ENCODE data around the gene C7orf57.

C7orf57 gene

GRCh38 chr7:48011951-48012350 lies 23.4 kb upstream of the C7orf57 start:
- no peak for DNase-seq (ENCODE audit: low spot score)
- no peak overlapping the region for H3K4me3 ChIP-seq (ENCODE audit: severe bottlenecking)
- TF ChIP-seq CTCF (IDR thresholded peaks at IDR 0.05; ENCODE audit: poor library complexity, severe bottlenecking) = no peak

GRCh38 chr7:48016641-48017040 lies 18.7 kb upstream of the C7orf57 start:
- Histone ChIP-seq H3K9me3 (ENCODE audit: severe bottlenecking) (no peaks in the 10 kb centered on the region), H3K4me1 (ENCODE audit: insufficient read depth, poor library complexity, severe bottlenecking) (no peaks in the 10 kb centered on the region), H3K27ac (ENCODE audit: poor library complexity, severe bottlenecking) (no peak overlapping the region), H3K36me3 (ENCODE audit: low read depth) (no peaks in the 10 kb centered on the region), H3K27me3 (ENCODE audit: insufficient read depth, poor library complexity, severe bottlenecking) (no peaks in the 10 kb centered on the region), H3K4me3 (ENCODE audit: severe bottlenecking) (no peak overlapping the region)
- TF ChIP-seq CTCF (IDR thresholded peaks at IDR 0.05; ENCODE audit: poor library complexity, severe bottlenecking) = no peak
- DNase-seq (ENCODE audit: low spot score) (no peak), ATAC-seq (ENCODE audit: low read depth) (no peak)

More at GRCh38 chr7:48011951-48012350, 23.4 kb upstream of the C7orf57 start:
- no peaks in the 10 kb centered on the region for H3K9me3 ChIP-seq (ENCODE audit: severe bottlenecking)
- no peaks in the 10 kb centered on the region for H3K36me3 ChIP-seq (ENCODE audit: low read depth)
- no peak overlapping the region for H3K27ac ChIP-seq (ENCODE audit: poor library complexity, severe bottlenecking)
- H3K4me1 ChIP-seq (ENCODE audit: insufficient read depth, poor library complexity, severe bottlenecking) = no peaks in the 10 kb centered on the region
- H3K27me3 ChIP-seq (ENCODE audit: insufficient read depth, poor library complexity, severe bottlenecking) = no peaks in the 10 kb centered on the region
- ATAC-seq (ENCODE audit: low read depth) = no peak

GRCh38 chr7:48017674-48018073 lies 17.7 kb upstream of the C7orf57 start:
- H3K9me3 ChIP-seq (ENCODE audit: severe bottlenecking) = no peaks in the 10 kb centered on the region
- H3K27ac ChIP-seq (ENCODE audit: poor library complexity, severe bottlenecking) = no peak overlapping the region
- H3K4me3 ChIP-seq (ENCODE audit: severe bottlenecking) = no peak overlapping the region
- no peak for TF ChIP-seq CTCF (IDR thresholded peaks at IDR 0.05; ENCODE audit: poor library complexity, severe bottlenecking)
- no peaks in the 10 kb centered on the region for H3K36me3 ChIP-seq (ENCODE audit: low read depth)
- no peaks in the 10 kb centered on the region for H3K27me3 ChIP-seq (ENCODE audit: insufficient read depth, poor library complexity, severe bottlenecking)
- no peak for DNase-seq (ENCODE audit: low spot score)
- H3K4me1 ChIP-seq (ENCODE audit: insufficient read depth, poor library complexity, severe bottlenecking) = no peaks in the 10 kb centered on the region
- ATAC-seq (ENCODE audit: low read depth) = no peak

DNA sequence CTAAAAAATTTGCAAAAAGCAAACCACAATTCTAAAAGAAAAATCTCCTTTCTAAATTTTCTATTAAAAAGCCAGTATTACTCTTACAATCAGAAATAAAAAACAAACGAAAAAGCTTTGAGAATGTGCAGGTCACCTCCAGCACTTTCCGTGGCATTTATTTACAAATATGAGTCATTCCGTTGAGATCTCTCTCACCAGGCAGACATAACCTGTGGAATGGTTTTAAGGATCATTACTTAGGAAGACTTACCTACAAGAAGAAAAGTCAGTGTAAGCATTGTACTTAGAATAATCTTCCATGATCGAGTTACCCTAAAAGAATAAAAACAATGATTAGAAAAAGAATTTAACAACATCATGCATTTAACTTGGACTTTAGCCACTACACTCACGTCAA lies 9.7 kb upstream of the C7orf57 start:
- TF ChIP-seq CTCF (IDR thresholded peaks at IDR 0.05; ENCODE audit: poor library complexity, severe bottlenecking) = no peak
- Histone ChIP-seq H3K27me3 (ENCODE audit: insufficient read depth, poor library complexity, severe bottlenecking) (no peaks in the 10 kb centered on the region), H3K4me3 (ENCODE audit: severe bottlenecking) (no peak overlapping the region), H3K36me3 (ENCODE audit: low read depth) (no peaks in the 10 kb centered on the region), H3K9me3 (ENCODE audit: severe bottlenecking) (peaks cover 3% of the 10 kb centered on the region), H3K27ac (ENCODE audit: poor library complexity, severe bottlenecking) (no peak overlapping the region), H3K4me1 (ENCODE audit: insufficient read depth, poor library complexity, severe bottlenecking) (peaks cover 8% of the 10 kb centered on the region)
- no peak; the same call in 2 of the 3 replicates for ATAC-seq (ENCODE audit: low read depth)
- no peak for DNase-seq (ENCODE audit: low spot score)

DNA sequence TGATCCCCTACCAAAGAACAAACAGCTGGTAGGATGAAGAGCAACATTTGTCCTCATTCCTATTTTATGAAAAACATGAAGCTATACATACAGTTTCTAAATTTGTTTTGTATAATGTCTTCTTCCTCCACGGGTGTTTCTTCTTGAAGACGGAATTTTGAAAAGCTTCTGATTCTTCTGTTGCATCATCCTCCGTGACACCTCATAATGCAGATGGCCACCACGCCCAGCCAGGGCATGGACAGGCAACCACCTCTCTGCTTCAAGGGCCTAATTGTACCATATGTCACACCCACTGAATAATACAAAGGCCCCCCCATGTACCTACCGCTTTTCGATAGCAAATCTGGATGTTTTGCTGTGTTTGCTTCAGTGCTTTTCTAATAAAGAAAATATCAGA lies 6.4 kb upstream of the C7orf57 start, which contains the start of gene SUN3:
Gene SUN3, minus strand, starts transcription at position 170 of the 400 bp plus-strand sequence. Its CDS starts 169 bp downstream, at position 1.
- no peaks in the 10 kb centered on the region for H3K36me3 ChIP-seq (ENCODE audit: low read depth)
- peaks cover 8% of the 10 kb centered on the region for H3K4me1 ChIP-seq (ENCODE audit: insufficient read depth, poor library complexity, severe bottlenecking)
- DNase-seq (ENCODE audit: low spot score) = no peak
- no peaks in the 10 kb centered on the region for H3K27me3 ChIP-seq (ENCODE audit: insufficient read depth, poor library complexity, severe bottlenecking)
- H3K4me3 ChIP-seq (ENCODE audit: severe bottlenecking) = no peak within 1 kb of the TSS
- H3K27ac ChIP-seq (ENCODE audit: poor library complexity, severe bottlenecking) = no peak within 1 kb of the TSS
- no peak for ATAC-seq (ENCODE audit: low read depth)
- TF ChIP-seq CTCF (IDR thresholded peaks at IDR 0.05; ENCODE audit: poor library complexity, severe bottlenecking) = no peak
- H3K9me3 ChIP-seq (ENCODE audit: severe bottlenecking) = no peaks in the 10 kb centered on the region
